HTR-8/SVneo (cell line): Measurements from ENCODE around the gene RHBDD1.

ENCODE experiments used
- DNase-seq: peaks from one replicate; pipeline ENCODE4 v3.0.0; 2011; ENCODE audit warnings: low spot score, mixed read lengths; ENCODE audit not compliant: insufficient read length
- FAIRE-seq: peaks from 2 replicates; lab custom pipeline; 2011; peaks lifted over from hg19 to GRCh38; lab: Jason Lieb, UNC

The RHBDD1 gene

DNA sequence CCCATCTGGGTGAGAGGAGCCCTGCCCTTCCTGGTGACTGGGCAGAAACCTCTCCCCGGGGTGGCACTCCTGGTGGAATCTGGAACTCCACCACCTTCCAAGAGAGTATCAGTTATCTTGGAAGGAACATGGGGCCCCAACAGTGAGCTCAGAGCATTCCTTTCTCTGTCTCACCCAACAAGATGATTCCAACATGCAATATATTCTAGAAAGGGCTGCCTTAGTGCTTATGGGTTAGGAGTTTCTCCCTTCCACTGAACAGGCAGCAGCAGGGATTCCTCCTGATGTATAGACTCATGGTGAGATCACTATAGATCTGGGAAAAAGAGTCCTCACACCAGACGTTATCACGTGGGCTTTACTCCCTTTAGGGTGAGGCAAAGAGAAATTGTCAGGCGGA lies 181.0 kb downstream of the RHBDD1 start:
- no peak for FAIRE-seq
- no peak for DNase-seq

DNA sequence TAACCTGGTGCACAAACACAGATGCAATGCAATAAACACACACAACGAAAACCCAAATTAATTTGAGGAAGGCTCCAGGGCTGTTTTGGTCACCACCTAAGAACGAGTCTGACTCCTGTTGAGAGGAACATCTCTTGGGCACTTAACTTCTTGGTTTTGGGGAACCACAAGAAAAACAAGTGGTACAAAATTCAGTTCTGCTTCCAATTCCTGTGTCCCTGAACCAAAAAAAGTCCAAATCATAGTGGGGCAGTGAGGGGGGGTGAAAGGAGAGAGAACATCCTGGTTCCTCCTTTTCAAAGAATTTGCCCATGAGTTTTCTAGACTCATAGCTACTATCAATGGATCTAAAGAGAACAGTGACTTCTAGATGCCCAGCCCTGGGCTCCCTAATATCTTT lies 184.6 kb downstream of the RHBDD1 start:
- FAIRE-seq = no peak

DNA sequence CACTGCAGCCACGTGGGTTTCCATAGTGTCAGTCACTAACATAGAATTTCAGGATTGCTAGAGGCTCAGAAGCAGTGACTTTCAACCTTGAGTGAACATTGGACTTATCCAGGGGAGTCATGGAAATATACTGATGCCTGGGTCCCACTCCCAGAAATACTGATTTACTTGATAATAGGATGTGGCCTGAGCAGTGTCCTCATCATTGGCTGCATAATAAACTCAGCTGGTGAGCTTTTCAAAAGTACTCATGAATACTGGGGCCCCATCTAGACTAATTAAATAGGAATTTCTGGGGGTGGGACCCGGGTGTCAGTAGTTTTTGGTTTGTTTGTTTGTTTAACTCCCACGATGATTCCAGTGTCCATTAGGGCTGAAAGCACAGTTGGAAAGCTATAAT lies 186.8 kb downstream of the RHBDD1 start:
- FAIRE-seq (no peak), DNase-seq (no peak)

More for the DNA sequence above, 184.6 kb downstream of the RHBDD1 start:
- DNase-seq = no peak

DNA sequence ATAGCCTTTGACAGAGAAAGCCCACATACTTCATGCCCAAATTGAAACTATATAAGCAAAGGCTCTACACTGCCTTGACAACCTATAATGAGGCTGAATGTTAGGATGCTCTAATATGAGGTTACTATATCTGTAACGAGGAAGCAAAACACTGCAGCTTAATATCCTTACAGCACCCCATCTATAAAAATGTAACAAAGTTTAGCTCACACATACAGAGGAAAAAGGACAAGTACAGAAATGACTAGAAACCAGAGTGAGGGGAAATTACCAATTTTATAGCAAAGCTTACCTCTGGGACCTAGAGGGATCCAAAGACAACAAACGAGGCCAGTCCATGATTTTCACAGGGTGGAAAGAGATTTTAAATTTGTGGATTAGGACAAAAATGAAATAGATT lies 189.7 kb downstream of the RHBDD1 start:
- FAIRE-seq (no peak), DNase-seq (no peak)

DNA sequence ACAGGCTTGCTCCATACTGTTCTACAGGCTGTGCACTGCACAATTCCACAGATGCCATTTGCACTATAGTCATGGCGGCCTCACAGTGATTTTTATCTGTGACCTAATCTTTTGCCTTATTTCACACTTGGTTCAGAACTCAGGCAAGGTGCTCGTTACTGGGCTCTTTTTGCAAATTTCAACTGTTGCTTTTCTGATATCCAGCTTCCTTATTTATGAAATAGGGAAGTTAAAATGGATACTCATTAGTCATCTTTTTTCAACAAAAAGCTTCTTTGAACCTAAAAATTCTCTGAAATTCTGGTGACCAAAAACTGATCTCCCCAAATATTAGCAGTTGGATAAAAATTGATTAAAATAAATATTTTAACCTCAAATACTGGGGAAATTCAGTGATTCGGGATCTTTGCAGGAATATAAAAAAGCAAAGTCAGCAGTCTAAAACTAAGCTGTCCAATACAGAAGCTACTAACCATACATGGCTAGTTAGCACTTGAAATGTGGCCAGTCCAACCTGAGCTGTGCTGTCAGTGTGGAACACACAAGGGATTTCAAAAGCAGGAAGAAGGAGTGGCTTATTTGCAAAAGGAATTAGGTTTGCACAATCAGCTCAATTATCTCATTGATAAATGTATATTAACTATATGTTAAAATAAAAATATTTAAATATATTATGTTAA lies 193.7 kb downstream of the RHBDD1 start:
- FAIRE-seq (no peak), DNase-seq (no peak)

DNA sequence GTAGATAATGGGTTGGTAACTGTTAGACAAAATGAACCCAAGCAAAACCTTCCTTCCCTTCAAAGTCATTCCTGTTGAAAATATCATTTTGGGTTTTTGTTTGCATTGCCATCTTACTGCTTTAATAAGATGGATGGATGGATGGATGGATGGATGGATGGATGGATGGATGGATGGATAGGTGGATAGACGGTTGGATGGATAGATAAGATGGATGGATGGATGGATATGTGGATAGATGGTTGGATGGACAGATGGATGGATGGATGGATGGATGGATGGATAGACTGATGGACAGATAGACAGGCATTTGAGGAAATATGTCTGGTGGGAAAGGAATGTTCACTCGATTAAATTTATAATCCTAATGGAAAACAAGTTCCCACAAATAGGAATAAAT lies 194.9 kb downstream of the RHBDD1 start:
- no peak for DNase-seq
- no peak for FAIRE-seq

DNA sequence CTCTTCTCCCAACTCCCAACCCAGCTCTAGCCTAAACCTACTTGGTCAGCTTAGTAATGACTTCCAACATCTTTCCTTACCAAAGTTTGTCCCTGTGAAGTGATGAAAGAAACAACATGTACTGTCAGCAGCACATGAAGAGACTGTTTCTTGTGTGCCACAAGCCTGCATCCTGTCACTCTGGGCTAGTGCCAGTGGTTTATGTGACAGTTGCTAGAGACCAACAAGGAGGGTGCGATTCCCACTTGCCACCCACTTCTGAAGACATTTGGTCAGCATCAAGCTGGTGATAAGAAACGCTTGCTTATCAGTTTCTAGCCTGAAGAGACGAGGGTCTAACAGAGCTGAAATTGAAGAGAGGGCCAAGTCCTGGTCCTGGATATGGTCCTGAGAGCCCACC lies 195.5 kb downstream of the RHBDD1 start:
- FAIRE-seq = no peak
- DNase-seq = no peak

DNA sequence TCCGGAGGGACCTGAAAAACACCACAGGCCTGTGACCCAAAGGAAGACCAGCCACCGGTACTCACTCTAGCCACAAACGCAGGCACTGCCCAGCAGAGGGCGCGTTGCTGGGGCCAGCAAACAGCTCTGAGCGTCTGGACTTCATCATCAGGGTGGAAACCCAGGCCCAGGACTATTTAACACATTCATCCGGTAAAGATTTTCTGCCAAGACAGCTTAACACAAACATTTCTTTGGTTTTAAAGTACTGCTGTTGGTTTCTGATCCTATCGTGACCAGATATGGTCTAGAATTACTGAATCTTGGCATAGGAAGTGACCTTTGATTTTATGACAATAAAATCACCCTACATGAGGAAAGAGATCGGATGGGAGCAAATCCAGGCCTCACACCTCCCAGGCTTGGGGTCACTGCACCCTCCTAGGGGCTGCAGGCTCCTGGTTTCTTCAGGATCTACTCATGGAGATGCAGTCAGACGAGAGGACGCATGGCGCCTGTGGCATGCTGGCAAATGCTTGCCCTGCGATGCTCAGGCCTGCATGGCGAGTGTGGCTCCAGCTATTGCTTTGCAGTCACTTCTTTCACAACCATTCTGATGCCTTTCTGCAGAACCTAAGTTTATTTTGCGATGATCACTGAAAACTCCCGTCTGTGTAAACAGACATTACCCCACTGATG lies 197.8 kb downstream of the RHBDD1 start:
- DNase-seq (peak; percentile 36), FAIRE-seq (no peak)

DNA sequence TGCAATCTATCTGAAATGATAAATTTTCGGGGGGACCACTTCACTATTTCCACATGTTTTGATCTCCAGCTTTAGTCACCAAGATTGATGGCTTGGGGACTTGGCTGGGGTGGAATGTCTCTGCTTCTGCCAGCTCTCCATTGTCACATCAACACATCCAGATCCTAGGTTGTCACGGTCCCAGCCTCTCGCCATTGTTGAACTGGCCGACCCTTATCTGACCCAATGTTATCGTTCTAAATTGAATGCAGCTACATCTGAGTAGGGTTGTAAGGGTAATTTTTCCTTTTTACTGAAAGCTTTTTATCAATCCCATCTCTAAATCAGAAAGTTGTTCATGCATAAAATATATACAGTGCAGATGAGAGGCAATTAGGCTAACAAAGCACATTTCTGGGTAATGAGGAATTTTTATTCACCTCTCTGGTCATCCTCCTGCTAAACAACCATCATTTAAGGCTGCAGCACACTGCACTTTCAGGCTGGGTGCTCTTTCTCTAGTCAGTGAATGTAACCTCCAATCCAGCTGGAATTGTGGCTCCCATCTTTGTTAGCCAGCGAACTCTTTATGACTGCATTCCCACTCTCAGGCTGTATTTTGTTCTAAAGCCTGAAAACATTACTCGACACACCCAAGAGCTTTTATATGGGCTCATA lies 200.0 kb downstream of the RHBDD1 start:
- FAIRE-seq (no peak), DNase-seq (no peak)

DNA sequence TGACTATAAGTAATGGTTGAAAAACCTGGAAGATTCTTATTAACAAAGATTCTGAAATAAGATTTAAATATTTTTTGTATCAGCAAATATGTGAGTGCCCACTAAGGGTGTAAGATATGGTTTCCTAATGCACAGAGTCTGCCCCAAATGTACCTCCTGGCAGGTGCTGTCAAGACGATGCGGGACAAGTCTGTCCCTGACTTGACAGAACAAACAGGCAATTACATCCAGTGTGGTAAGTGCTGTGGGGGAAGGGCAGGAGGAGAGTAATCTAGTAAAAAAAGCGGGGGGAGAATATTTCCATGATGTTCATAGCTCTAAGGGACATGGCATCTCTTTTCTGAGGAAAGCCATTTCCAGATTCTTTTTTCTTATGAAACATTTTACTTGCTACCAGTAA lies 200.7 kb downstream of the RHBDD1 start:
- FAIRE-seq (no peak), DNase-seq (no peak)

DNA sequence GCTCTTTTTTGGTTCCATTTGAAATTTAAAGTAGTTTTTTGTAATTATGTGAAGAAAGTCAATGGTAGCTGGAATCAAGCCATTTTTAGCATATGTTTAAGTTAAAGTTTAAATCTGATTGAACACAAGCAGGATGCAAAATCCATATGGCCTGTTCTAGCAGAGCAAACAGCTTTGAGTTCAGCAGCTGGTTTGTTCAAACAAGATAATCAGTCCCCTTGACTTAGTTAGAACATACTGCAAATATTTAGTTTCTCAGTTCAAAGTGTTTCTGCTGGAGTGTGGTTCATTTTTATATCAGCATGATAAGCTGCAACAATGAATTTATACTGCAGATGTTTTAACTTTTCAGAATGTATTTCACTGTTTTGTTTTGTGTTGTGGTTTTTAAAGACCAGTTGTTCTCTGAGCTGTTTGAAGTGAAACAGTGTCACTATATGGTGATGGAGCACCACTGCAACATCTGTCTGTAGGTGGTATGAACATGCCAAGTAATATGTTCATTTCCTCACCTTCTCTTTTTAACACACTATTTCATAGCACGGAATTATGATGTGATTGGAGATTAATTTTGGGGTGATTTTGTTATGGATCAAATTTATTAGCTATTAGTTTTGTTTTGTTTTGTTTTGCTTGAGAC lies 202.8 kb downstream of the RHBDD1 start:
- FAIRE-seq = peak; percentile 66
- DNase-seq = no peak

DNA sequence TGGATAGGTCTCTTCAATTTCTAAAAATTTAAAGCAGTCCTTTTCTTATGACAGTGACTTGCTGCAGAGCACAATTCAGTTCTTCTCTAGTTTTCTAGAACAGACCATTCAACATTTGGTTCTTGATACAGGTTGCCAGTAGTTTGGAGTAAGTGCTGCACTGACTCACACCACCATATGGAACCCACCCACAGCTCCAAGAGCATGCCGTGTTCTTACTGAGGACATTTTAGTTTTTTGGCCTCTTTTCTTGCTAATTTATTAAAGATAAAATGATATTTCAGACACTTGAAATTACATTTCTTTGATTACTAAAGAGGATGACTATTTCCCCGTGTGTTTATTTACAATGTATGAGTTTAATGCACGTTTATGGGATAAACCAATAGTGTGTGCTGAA lies 208.1 kb downstream of the RHBDD1 start:
- DNase-seq (no peak), FAIRE-seq (no peak)
